GM23338 (cell line): ENCODE results near the gene FTCD. TPM values are rescaled to one million over a fixed set of nuclear protein-coding genes. Genes with fewer than 3 reads are reported as not detected.

Source experiments
- ATAC-seq: fragments of 200-7000 bp; cut with Tn5 transposase; 3 replicates; pipeline ENCODE4 v1.9.1; 2020
- DNase-seq: peaks from one replicate; pipeline ENCODE4 v3.0.0-alpha.2; 2015; ENCODE audit warnings: low spot score
- H2AFZ ChIP-seq: fragments of 200-600 bp; sonication (generic); 2 replicates; pipeline ENCODE4 v1.8.0; 2016; ENCODE audit warnings: antibody characterized with exemption, mild to moderate bottlenecking, moderate library complexity
- H3F3A ChIP-seq: fragments of 200-600 bp; sonication (generic); replicated peaks from 2 replicates; pipeline ENCODE4 v1.8.0; 2017; ENCODE audit warnings: antibody characterized with exemption, mixed run types, low read depth
- H3K27ac ChIP-seq: fragments of 200-600 bp; sonication (generic); 2 replicates; pipeline ENCODE4 v1.6.1; 2016; ENCODE audit warnings: low read depth
- H3K27me3 ChIP-seq: fragments of 200-600 bp; sonication (generic); 2 replicates; pipeline ENCODE4 v1.8.0; 2016; ENCODE audit warnings: mild to moderate bottlenecking, mixed run types, moderate library complexity; ENCODE audit not compliant: insufficient read depth
- H3K36me3 ChIP-seq: fragments of 200-600 bp; sonication (generic); 2 replicates; pipeline ENCODE4 v1.8.0; 2016; ENCODE audit warnings: mild to moderate bottlenecking; ENCODE audit not compliant: insufficient read depth
- H3K4me1 ChIP-seq: fragments of 200-600 bp; sonication (generic); 2 replicates; pipeline ENCODE4 v1.8.0; 2016; ENCODE audit warnings: mild to moderate bottlenecking, moderate library complexity; ENCODE audit not compliant: insufficient read depth
- H3K4me2 ChIP-seq: fragments of 200-600 bp; sonication (generic); 2 replicates; pipeline ENCODE4 v1.7.1; 2017; ENCODE audit warnings: mixed run types
- H3K4me3 ChIP-seq: fragments of 200-600 bp; sonication (generic); 2 replicates; pipeline ENCODE4 v1.6.1; 2016; ENCODE audit warnings: mixed run types
- H3K79me2 ChIP-seq: fragments of 200-600 bp; sonication (generic); replicated peaks from 2 replicates; pipeline ENCODE4 v1.8.0; 2017; ENCODE audit warnings: mild to moderate bottlenecking; ENCODE audit not compliant: insufficient read depth
- H3K9me2 ChIP-seq: fragments of 200-600 bp; sonication (generic); 2 replicates; pipeline ENCODE4 v1.8.0; 2017; ENCODE audit not compliant: insufficient read depth
- H4K20me1 ChIP-seq: fragments of 200-600 bp; sonication (generic); replicated peaks from 2 replicates; pipeline ENCODE4 v1.8.0; 2017; ENCODE audit warnings: mild to moderate bottlenecking; ENCODE audit not compliant: insufficient read depth
- H3K27ac Mint-ChIP-seq: 2 replicates; pipeline ENCODE4 v1.8.0; 2020; ENCODE audit warnings: inconsistent platforms, mild to moderate bottlenecking, moderate library complexity, mixed read lengths
- H3K27me3 Mint-ChIP-seq: 3 replicates; pipeline ENCODE4 v1.8.0; 2022; ENCODE audit warnings: low read depth, mild to moderate bottlenecking, moderate library complexity, mixed read lengths, inconsistent platforms; ENCODE audit not compliant: insufficient read depth, poor library complexity
- H3K36me3 Mint-ChIP-seq: 3 replicates; pipeline ENCODE4 v1.8.0; 2021; ENCODE audit warnings: low read depth, mild to moderate bottlenecking, inconsistent platforms, moderate library complexity, mixed read lengths
- H3K4me1 Mint-ChIP-seq: 3 replicates; pipeline ENCODE4 v1.8.0; 2020; ENCODE audit warnings: mild to moderate bottlenecking, inconsistent platforms, mixed read lengths
- H3K4me3 Mint-ChIP-seq: 3 replicates; pipeline ENCODE4 v1.8.0; 2021; ENCODE audit warnings: moderate library complexity, mild to moderate bottlenecking, inconsistent platforms, mixed read lengths
- H3K9me3 Mint-ChIP-seq: 3 replicates; pipeline ENCODE4 v1.8.0; 2020; ENCODE audit warnings: moderate library complexity, mild to moderate bottlenecking, inconsistent platforms, mixed read lengths
- ETS1 ChIP-seq: IDR thresholded peaks from 2 replicates; pipeline ENCODE4 v1.6.1; 2016; ENCODE audit warnings: antibody characterized with exemption
- NANOG ChIP-seq: IDR thresholded peaks from 2 replicates; pipeline ENCODE4 v1.6.1; 2016; ENCODE audit warnings: antibody characterized with exemption, borderline replicate concordance
- REST ChIP-seq: IDR thresholded peaks from one replicate; pipeline ENCODE4 v1.6.1; 2018; ENCODE audit warnings: antibody characterized with exemption; ENCODE audit not compliant: unreplicated experiment
- ZNF462 ChIP-seq: fragments of 250-450 bp; sonication (Bioruptor Pico); IDR thresholded peaks from 2 replicates; pipeline ENCODE4 v1.5.0; 2020; ENCODE audit warnings: mild to moderate bottlenecking, moderate library complexity
- polyA plus RNA-seq: library from polyadenylated mRNA; unstranded; fragments of >200 nt; fragmentation: Nextera tagmentation; extraction: Ambion mirVana; gene quantifications from 2 replicates; pipeline ENCODE4 v1.2.1, GENCODE V29; 2016
- total RNA-seq: library from RNA; depleted of rRNA; stranded (reverse); fragments of >200 nt; shearing (Covaris generic); gene quantifications from 2 replicates; pipeline ENCODE4 v1.2.3, GENCODE V29; 2014
- TF ChIP-seq, protein P1 (sequence below), 2 experiments: fragments of 200-600 bp in 1 of 2; sonication (generic) in 1 of 2; conservative IDR thresholded peaks; 2 replicates each; pipeline versions ENCODE4 v1.5.1 to v1.6.1; 2016 to 2017; ENCODE audit warnings: antibody characterized with exemption in 2 of 2, low read depth in 2 of 2, mild to moderate bottlenecking in 2 of 2, moderate library complexity in 1 of 2

The FTCD gene
- total and polyA plus RNA-seq, 2 experiments from 2014 or later, result 0.90 to 2.3 TPM

DNA sequence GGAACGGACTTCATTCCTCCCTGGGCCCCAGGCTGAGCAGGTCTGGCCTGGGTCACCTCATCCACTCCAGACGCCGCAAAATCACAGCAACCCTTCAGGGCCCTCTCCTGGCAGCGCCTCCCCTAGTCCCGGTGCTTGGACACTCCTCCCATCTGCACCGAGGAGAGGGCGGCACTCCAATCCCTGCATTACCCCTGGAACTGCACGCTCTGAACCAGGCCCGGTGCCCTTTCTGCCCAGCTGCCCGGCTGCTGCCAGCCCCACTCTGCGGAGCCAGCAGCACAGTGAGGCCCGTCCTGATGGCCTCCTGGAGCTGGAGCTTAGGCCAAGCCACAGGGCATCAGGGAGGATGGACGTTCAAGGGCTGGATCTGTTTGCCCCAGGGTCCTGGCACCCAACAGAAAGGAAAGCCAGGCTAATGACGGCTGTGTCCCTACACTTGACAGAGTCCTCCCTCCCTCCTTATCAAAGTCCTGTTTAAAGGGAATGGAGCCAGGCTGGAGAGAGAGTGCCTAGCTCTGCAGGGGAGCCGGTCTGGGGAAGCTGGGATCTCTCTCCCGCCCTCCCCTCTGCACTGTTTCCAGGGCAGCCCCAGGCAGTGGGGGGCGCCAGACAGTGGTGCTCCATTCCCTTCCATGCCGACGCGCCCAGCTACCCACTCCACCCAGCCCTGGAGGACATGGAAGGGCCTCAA lies 44.7 kb downstream of the FTCD start:
- Histone ChIP-seq H3K4me1 (peaks cover 6% of the 10 kb centered on the region; the same call in 1 of the 2 replicates), H3F3A (no peaks in the 10 kb centered on the region), H3K27ac (no peak overlapping the region), H4K20me1 (no peaks in the 10 kb centered on the region), H3K79me2 (peaks cover 17% of the 10 kb centered on the region; the same call in 1 of the 2 replicates), H3K4me3 (no peak overlapping the region), H2AFZ (no peak overlapping the region), H3K4me2 (no peak overlapping the region), H3K9me2 (no peaks in the 10 kb centered on the region), H3K36me3 (peaks cover 15% of the 10 kb centered on the region), H3K27me3 (no peaks in the 10 kb centered on the region)
- ATAC-seq (peak; percentile 87), DNase-seq (peak; percentile 41)
- Mint-ChIP-seq H3K4me1 (peaks cover 4% of the 10 kb centered on the region; the same call in 2 of the 3 replicates), H3K4me3 (no peak overlapping the region), H3K27ac (no peak overlapping the region), H3K36me3 (peaks cover 46% of the 10 kb centered on the region), H3K27me3 (no peaks in the 10 kb centered on the region), H3K9me3 (peaks cover 25% of the 10 kb centered on the region)
- TF ChIP-seq, protein P1, sequence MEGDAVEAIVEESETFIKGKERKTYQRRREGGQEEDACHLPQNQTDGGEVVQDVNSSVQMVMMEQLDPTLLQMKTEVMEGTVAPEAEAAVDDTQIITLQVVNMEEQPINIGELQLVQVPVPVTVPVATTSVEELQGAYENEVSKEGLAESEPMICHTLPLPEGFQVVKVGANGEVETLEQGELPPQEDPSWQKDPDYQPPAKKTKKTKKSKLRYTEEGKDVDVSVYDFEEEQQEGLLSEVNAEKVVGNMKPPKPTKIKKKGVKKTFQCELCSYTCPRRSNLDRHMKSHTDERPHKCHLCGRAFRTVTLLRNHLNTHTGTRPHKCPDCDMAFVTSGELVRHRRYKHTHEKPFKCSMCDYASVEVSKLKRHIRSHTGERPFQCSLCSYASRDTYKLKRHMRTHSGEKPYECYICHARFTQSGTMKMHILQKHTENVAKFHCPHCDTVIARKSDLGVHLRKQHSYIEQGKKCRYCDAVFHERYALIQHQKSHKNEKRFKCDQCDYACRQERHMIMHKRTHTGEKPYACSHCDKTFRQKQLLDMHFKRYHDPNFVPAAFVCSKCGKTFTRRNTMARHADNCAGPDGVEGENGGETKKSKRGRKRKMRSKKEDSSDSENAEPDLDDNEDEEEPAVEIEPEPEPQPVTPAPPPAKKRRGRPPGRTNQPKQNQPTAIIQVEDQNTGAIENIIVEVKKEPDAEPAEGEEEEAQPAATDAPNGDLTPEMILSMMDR (conservative IDR thresholded peaks at IDR 0.05; ENCODE audit: low read depth in 2 of 2), result peak in 1 of 2 experiments; percentile 63; a peak in 3 of 4 replicates
- TF ChIP-seq NANOG, result no peak

GRCh38 chr21:46109313-46110221 lies 45.8 kb downstream of the FTCD start:
- Histone ChIP-seq H3K9me2 (no peaks in the 10 kb centered on the region), H3K36me3 (peaks cover 9% of the 10 kb centered on the region), H3K4me1 (peaks cover 6% of the 10 kb centered on the region; the same call in 1 of the 2 replicates), H2AFZ (no peak overlapping the region), H3K27ac (no peak overlapping the region), H3K79me2 (peaks cover 24% of the 10 kb centered on the region; the same call in 1 of the 2 replicates), H4K20me1 (no peaks in the 10 kb centered on the region), H3K27me3 (no peaks in the 10 kb centered on the region), H3K4me3 (no peak overlapping the region), H3K4me2 (no peak overlapping the region), H3F3A (no peaks in the 10 kb centered on the region)
- Mint-ChIP-seq H3K9me3 (peaks cover 25% of the 10 kb centered on the region), H3K27ac (no peak overlapping the region), H3K27me3 (no peaks in the 10 kb centered on the region), H3K4me3 (no peak overlapping the region), H3K36me3 (peaks cover 37% of the 10 kb centered on the region), H3K4me1 (peaks cover 4% of the 10 kb centered on the region; the same call in 2 of the 3 replicates)
- DNase-seq, result no peak
- ATAC-seq, result no peak
- TF ChIP-seq ZNF462 (CRISPR knock-in tag) (no peak), REST (no peak), NANOG (no peak), ETS1 (no peak)
